ENCODE data around the gene DGKE. TPM values are rescaled to one million over a fixed set of nuclear protein-coding genes. Genes with fewer than 3 reads are reported as not detected.

DGKE gene
- total RNA-seq, 1 donor from 2014 or later = 3.3 TPM

GRCh38 chr17:56808503-56808902 is 25.4 kb upstream of the DGKE start:
- H3K4me1 Mint-ChIP-seq (ENCODE audit: low read depth) = peaks cover 6% of the 10 kb centered on the region
- H3K27me3 Mint-ChIP-seq = peaks cover 14% of the 10 kb centered on the region
- TF ChIP-seq CTCF (IDR thresholded peaks at IDR 0.05; ENCODE audit: unreplicated experiment) = no peak
- H3K27ac Mint-ChIP-seq = no peak overlapping the region
- H3K9me3 Mint-ChIP-seq (ENCODE audit: low read depth) = no peaks in the 10 kb centered on the region
- DNase-seq (ENCODE audit: low spot score, unreplicated experiment) = no peak
- no peak overlapping the region for H3K4me3 Mint-ChIP-seq (ENCODE audit: low read depth)
- H3K36me3 Mint-ChIP-seq (ENCODE audit: insufficient read depth) = no peaks in the 10 kb centered on the region

- DNase-seq (ENCODE audit: low spot score, unreplicated experiment) = no peak
- no peaks in the 10 kb centered on the region for H3K9me3 Mint-ChIP-seq (ENCODE audit: low read depth)
- no peak for TF ChIP-seq CTCF (IDR thresholded peaks at IDR 0.05; ENCODE audit: unreplicated experiment)
- H3K36me3 Mint-ChIP-seq (ENCODE audit: insufficient read depth) = no peaks in the 10 kb centered on the region
- H3K27ac Mint-ChIP-seq = no peak overlapping the region
- H3K27me3 Mint-ChIP-seq = peaks cover 18% of the 10 kb centered on the region
- H3K4me1 Mint-ChIP-seq (ENCODE audit: low read depth) = peaks cover 6% of the 10 kb centered on the region
- no peak overlapping the region for H3K4me3 Mint-ChIP-seq (ENCODE audit: low read depth)
These were observed 24.7 kb upstream of the DGKE start for GRCh38 chr17:56809106-56809819.

- Mint-ChIP-seq H3K27me3 (peaks cover 22% of the 10 kb centered on the region), H3K4me1 (ENCODE audit: low read depth) (peaks cover 6% of the 10 kb centered on the region), H3K36me3 (ENCODE audit: insufficient read depth) (no peaks in the 10 kb centered on the region), H3K27ac (no peak overlapping the region), H3K4me3 (ENCODE audit: low read depth) (no peak overlapping the region), H3K9me3 (ENCODE audit: low read depth) (no peaks in the 10 kb centered on the region)
- no peak for TF ChIP-seq CTCF (IDR thresholded peaks at IDR 0.05; ENCODE audit: unreplicated experiment)
- DNase-seq (ENCODE audit: low spot score, unreplicated experiment) = no peak
These were observed 24.2 kb upstream of the DGKE start for GRCh38 chr17:56809820-56810179.

GRCh38 chr17:56810343-56810742 is 23.6 kb upstream of the DGKE start:
- Mint-ChIP-seq H3K4me3 (ENCODE audit: low read depth) (no peak overlapping the region), H3K27me3 (peaks cover 26% of the 10 kb centered on the region), H3K9me3 (ENCODE audit: low read depth) (no peaks in the 10 kb centered on the region), H3K36me3 (ENCODE audit: insufficient read depth) (no peaks in the 10 kb centered on the region), H3K27ac (no peak overlapping the region), H3K4me1 (ENCODE audit: low read depth) (peaks cover 6% of the 10 kb centered on the region)
- TF ChIP-seq CTCF (IDR thresholded peaks at IDR 0.05; ENCODE audit: unreplicated experiment) = no peak
- no peak for DNase-seq (ENCODE audit: low spot score, unreplicated experiment)

GRCh38 chr17:56810891-56811775 is 22.8 kb upstream of the DGKE start:
- no peak for DNase-seq (ENCODE audit: low spot score, unreplicated experiment)
- Mint-ChIP-seq H3K27me3 (peaks cover 30% of the 10 kb centered on the region), H3K36me3 (ENCODE audit: insufficient read depth) (no peaks in the 10 kb centered on the region), H3K4me1 (ENCODE audit: low read depth) (peaks cover 6% of the 10 kb centered on the region), H3K9me3 (ENCODE audit: low read depth) (no peaks in the 10 kb centered on the region), H3K27ac (no peak overlapping the region), H3K4me3 (ENCODE audit: low read depth) (no peak overlapping the region)
- no peak for TF ChIP-seq CTCF (IDR thresholded peaks at IDR 0.05; ENCODE audit: unreplicated experiment)
